ENCODE data around the gene TRIM44.

DNA sequence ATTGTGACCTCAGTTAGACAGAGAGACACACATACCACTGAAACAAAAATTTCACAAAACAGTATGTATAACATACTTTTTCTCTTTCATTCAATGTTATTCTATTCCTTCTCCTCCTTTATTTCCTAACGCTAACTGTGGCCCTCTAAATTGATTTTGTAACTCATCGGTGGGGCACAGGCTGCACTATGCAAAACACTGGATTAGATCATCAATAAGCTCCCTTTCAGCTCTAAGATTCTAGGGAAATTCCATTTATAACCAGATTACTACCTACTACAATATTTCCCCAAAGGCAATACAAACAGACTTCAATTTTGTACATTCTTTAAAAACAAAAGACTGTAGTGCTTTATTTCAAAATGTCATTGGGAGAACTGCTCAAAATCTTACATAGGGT, 38.3 kb upstream of the TRIM44 start:
- TF ChIP-seq, protein P1, sequence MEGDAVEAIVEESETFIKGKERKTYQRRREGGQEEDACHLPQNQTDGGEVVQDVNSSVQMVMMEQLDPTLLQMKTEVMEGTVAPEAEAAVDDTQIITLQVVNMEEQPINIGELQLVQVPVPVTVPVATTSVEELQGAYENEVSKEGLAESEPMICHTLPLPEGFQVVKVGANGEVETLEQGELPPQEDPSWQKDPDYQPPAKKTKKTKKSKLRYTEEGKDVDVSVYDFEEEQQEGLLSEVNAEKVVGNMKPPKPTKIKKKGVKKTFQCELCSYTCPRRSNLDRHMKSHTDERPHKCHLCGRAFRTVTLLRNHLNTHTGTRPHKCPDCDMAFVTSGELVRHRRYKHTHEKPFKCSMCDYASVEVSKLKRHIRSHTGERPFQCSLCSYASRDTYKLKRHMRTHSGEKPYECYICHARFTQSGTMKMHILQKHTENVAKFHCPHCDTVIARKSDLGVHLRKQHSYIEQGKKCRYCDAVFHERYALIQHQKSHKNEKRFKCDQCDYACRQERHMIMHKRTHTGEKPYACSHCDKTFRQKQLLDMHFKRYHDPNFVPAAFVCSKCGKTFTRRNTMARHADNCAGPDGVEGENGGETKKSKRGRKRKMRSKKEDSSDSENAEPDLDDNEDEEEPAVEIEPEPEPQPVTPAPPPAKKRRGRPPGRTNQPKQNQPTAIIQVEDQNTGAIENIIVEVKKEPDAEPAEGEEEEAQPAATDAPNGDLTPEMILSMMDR (conservative IDR thresholded peaks at IDR 0.05 in 1 of 2, IDR thresholded peaks at IDR 0.05 in 1 of 2; ENCODE audit: extremely low read depth in 1 of 2, insufficient read depth in 1 of 2, low read depth in 1 of 2, low read length in 2 of 2), result no peak
- TF ChIP-seq EZH2 (IDR thresholded peaks at IDR 0.05; ENCODE audit: borderline replicate concordance, low read length), result no peak
